HepG2 (cell line): ENCODE data around the gene HSPA1A. TPM values are rescaled to one million over a fixed set of nuclear protein-coding genes. Genes with fewer than 3 reads are reported as not detected.

ENCODE experiments used
- ATAD3A ChIP-seq: sonication (generic); formaldehyde crosslinking; IDR thresholded peaks from 2 replicates; pipeline ENCODE4 v1.4.0; 2020; ENCODE audit warnings: missing genetic modification reagents
- ATF3 ChIP-seq: sonication (generic); formaldehyde crosslinking; IDR thresholded peaks from 2 replicates; pipeline ENCODE4 v1.4.0; 2020; ENCODE audit warnings: missing genetic modification reagents
- BHLHE40 ChIP-seq: IDR thresholded peaks from 2 replicates; pipeline ENCODE4 v1.6.1; 2011; ENCODE audit warnings: low read length, improper control_type of control experiment
- DNMT1 ChIP-seq: sonication (generic); formaldehyde crosslinking; IDR thresholded peaks from 2 replicates; pipeline ENCODE4 v1.5.1; 2020; ENCODE audit warnings: mild to moderate bottlenecking, missing genetic modification reagents
- E2F5 ChIP-seq: sonication (generic); formaldehyde crosslinking; conservative IDR thresholded peaks from 2 replicates; pipeline ENCODE4 v1.4.0; 2020; ENCODE audit warnings: missing genetic modification reagents
- FOXP4 ChIP-seq: sonication (generic); formaldehyde crosslinking; IDR thresholded peaks from 2 replicates; pipeline ENCODE4 v1.4.0; 2020; ENCODE audit warnings: missing genetic modification reagents
- HNF1B ChIP-seq: sonication (generic); formaldehyde crosslinking; IDR thresholded peaks from 2 replicates; pipeline ENCODE4 v1.5.1; 2020; ENCODE audit warnings: mild to moderate bottlenecking, moderate library complexity, missing genetic modification reagents
- HOXA5 ChIP-seq: sonication (generic); formaldehyde crosslinking; IDR thresholded peaks from 2 replicates; pipeline ENCODE4 v1.4.0; 2020; ENCODE audit warnings: missing genetic modification reagents
- KDM1A ChIP-seq: IDR thresholded peaks from 2 replicates; pipeline ENCODE4 v1.6.1; 2016; ENCODE audit warnings: missing compliant biosample characterization
- KLF16 ChIP-seq, 2 experiments: sonication (generic) in 1 of 2; formaldehyde crosslinking in 1 of 2; IDR thresholded peaks; 2 replicates each; pipeline versions ENCODE4 v1.6.1 to v1.8.0; 2016 to 2023; ENCODE audit warnings: missing genetic modification reagents in 2 of 2, missing compliant biosample characterization in 1 of 2
- PITX1 ChIP-seq: sonication (generic); formaldehyde crosslinking; IDR thresholded peaks from 2 replicates; pipeline ENCODE4 v1.5.1; 2020; ENCODE audit warnings: mild to moderate bottlenecking, missing genetic modification reagents
- RXRA ChIP-seq: sonication (generic); formaldehyde crosslinking; IDR thresholded peaks from 2 replicates; pipeline ENCODE4 v1.5.1; 2020; ENCODE audit warnings: missing genetic modification reagents
- SOX6 ChIP-seq, 2 experiments: fragments of 450-650 bp in 1 of 2; sonication (generic) in 1 of 2; formaldehyde crosslinking in 1 of 2; IDR thresholded peaks; 2 replicates each; pipeline versions ENCODE4 v1.4.0 to v1.6.1; 2017 to 2020; ENCODE audit warnings: antibody characterized with exemption in 1 of 2, mild to moderate bottlenecking in 1 of 2, missing genetic modification reagents in 1 of 2
- SRF ChIP-seq: IDR thresholded peaks from 2 replicates; pipeline ENCODE4 v1.6.1; 2011; ENCODE audit warnings: mild to moderate bottlenecking, low read depth, low read length, moderate library complexity
- ZBTB33 ChIP-seq: sonication (generic); formaldehyde crosslinking; IDR thresholded peaks from 2 replicates; pipeline ENCODE4 v1.4.0; 2020; ENCODE audit warnings: missing genetic modification reagents
- ZKSCAN8 ChIP-seq: IDR thresholded peaks from 2 replicates; pipeline ENCODE4 v1.6.1; 2016; ENCODE audit warnings: borderline replicate concordance, missing genetic modification reagents, missing compliant biosample characterization
- ZNF205 ChIP-seq: IDR thresholded peaks from 2 replicates; pipeline ENCODE4 v1.6.1; 2018; ENCODE audit warnings: missing biosample characterization, missing genetic modification reagents
- ZNF350 ChIP-seq: sonication (generic); formaldehyde crosslinking; IDR thresholded peaks from 2 replicates; pipeline ENCODE4 v1.4.0; 2020; ENCODE audit warnings: mild to moderate bottlenecking, low read depth, missing genetic modification reagents, borderline replicate concordance
- ZNF572 ChIP-seq: sonication (generic); formaldehyde crosslinking; IDR thresholded peaks from 2 replicates; pipeline ENCODE4 v1.5.1; 2020; ENCODE audit warnings: mild to moderate bottlenecking, missing genetic modification reagents
- ZNF674 ChIP-seq: sonication (generic); formaldehyde crosslinking; IDR thresholded peaks from 2 replicates; pipeline ENCODE4 v1.5.0; 2020; ENCODE audit warnings: low read depth, mild to moderate bottlenecking, missing genetic modification reagents
- ZNF703 ChIP-seq: sonication (generic); formaldehyde crosslinking; IDR thresholded peaks from 2 replicates; pipeline ENCODE4 v1.5.1; 2020; ENCODE audit warnings: missing genetic modification reagents, mild to moderate bottlenecking, moderate library complexity, borderline replicate concordance
- ZNF792 ChIP-seq: IDR thresholded peaks from 2 replicates; pipeline ENCODE4 v1.6.1; 2016
- ZNF839 ChIP-seq: sonication (generic); formaldehyde crosslinking; IDR thresholded peaks from 2 replicates; pipeline ENCODE4 v1.4.0; 2020; ENCODE audit warnings: missing genetic modification reagents, mild to moderate bottlenecking, borderline replicate concordance
- polyA plus RNA-seq, 8 experiments: library from polyadenylated mRNA; depleted of rRNA in 3 of 8; stranded (reverse) in 7 of 8; unstranded in 1 of 8; fragments of >200 nt; fragmentation: Illumina TruSeq in 4 of 8; extraction: Trizol in 4 of 8; gene quantifications; 2 replicates each; pipeline versions ENCODE4 v1.2.1 to v1.2.3, GENCODE V29; 2011 to 2016; ENCODE audit warnings: low read depth in 4 of 8, missing spikeins in 1 of 8, mixed read lengths in 1 of 8; ENCODE audit not compliant: insufficient read depth in 1 of 8
- total RNA-seq, 5 experiments: library from RNA; depleted of rRNA; stranded (reverse); fragments of >200 nt; fragmentation: Illumina TruSeq; extraction: Trizol; gene quantifications; 2 replicates each; pipeline ENCODE4 v1.2.3, GENCODE V29; 2016; ENCODE audit warnings: low read depth in 1 of 5

The HSPA1A gene
- total and polyA plus RNA-seq, 2 of the 13 experiments (the other 11 are each of a cell fraction or from before 2014, with no cell fraction given), result 44.5 to 85.0 TPM

GRCh38 chr6:31769684-31770371 lies 45.5 kb upstream of the HSPA1A start (continued):
- TF ChIP-seq DNMT1 (CRISPR knock-in tag) (peak; percentile 83; the same call in 1 of the 2 replicates), E2F5 (CRISPR knock-in tag) (0 out of 2 replicates have a peak, but pooled peaks have one; percentile 6), SOX6 (IDR thresholded peaks at IDR 0.05) (no peak), SOX6 (CRISPR knock-in tag; IDR thresholded peaks at IDR 0.05) (peak; percentile 45; the same call in 1 of the 2 replicates), ATAD3A (CRISPR knock-in tag) (no peak), FOXP4 (0 out of 2 replicates have a peak, but pooled peaks have one; percentile 19), BHLHE40 (no peak), ZNF792 (CRISPR knock-in tag) (0 out of 2 replicates have a peak, but pooled peaks have one; percentile 32), ZNF572 (CRISPR knock-in tag) (0 out of 2 replicates have a peak, but pooled peaks have one; percentile 50), PITX1 (0 out of 2 replicates have a peak, but pooled peaks have one; percentile 29), ZNF839 (CRISPR knock-in tag) (peak; percentile 30; the same call in 1 of the 2 replicates), HNF1B (0 out of 2 replicates have a peak, but pooled peaks have one; percentile 48), ZNF205 (CRISPR knock-in tag) (0 out of 2 replicates have a peak, but pooled peaks have one; percentile 38), ZBTB33 (CRISPR knock-in tag) (peak; percentile 64; the same call in 1 of the 2 replicates), KLF16 (CRISPR knock-in tag; IDR thresholded peaks at IDR 0.05) (peak in 1 of 2 experiments; percentile 78; a peak in 2 of 4 replicates), KDM1A (peak; percentile 53; the same call in 1 of the 2 replicates), ZNF674 (CRISPR knock-in tag) (no peak), ATF3 (CRISPR knock-in tag) (0 out of 2 replicates have a peak, but pooled peaks have one; percentile 15), ZNF350 (CRISPR knock-in tag) (peak; percentile 52; the same call in 1 of the 2 replicates), ZNF703 (CRISPR knock-in tag) (no peak), SRF (0 out of 2 replicates have a peak, but pooled peaks have one; percentile 7), HOXA5 (CRISPR knock-in tag) (0 out of 2 replicates have a peak, but pooled peaks have one; percentile 56), ZKSCAN8 (CRISPR knock-in tag) (peak; percentile 62; the same call in 1 of the 2 replicates), RXRA (no peak)
